Measurements from ENCODE around the gene PRR33.

GRCh38 chr11:1840780-1841480 is 50.8 kb downstream of the PRR33 start:
- no peak for TF ChIP-seq CTCF (IDR thresholded peaks at IDR 0.05)
- TF ChIP-seq POLR2A (IDR thresholded peaks at IDR 0.05): no peak
